Smooth muscle cell (in vitro differentiated cells): ENCODE data around the gene LDLR. TPM values are rescaled to one million over a fixed set of nuclear protein-coding genes. Genes with fewer than 3 reads are reported as not detected.
"Not testable (repeated sequence)": the region's sequence is repeated elsewhere in the genome, so short reads cannot be mapped to it uniquely, and the experiment has no call there.

Experiments used
- DNase-seq: peaks from one replicate; lab custom pipeline; 2025; ENCODE audit not compliant: unreplicated experiment; lab: John Stamatoyannopoulos, UW
- H2AFZ ChIP-seq: fragments of 200-600 bp; sonication (generic); 2 replicates; pipeline ENCODE4 v1.6.0; 2016; ENCODE audit warnings: antibody characterized with exemption, low read depth, mild to moderate bottlenecking
- H3F3A ChIP-seq: fragments of 200-600 bp; sonication (generic); 2 replicates; pipeline ENCODE4 v1.6.0; 2017; ENCODE audit warnings: antibody characterized with exemption, low read depth
- H3K27ac ChIP-seq: fragments of 200-600 bp; sonication (generic); 2 replicates; pipeline ENCODE4 v1.5.1; 2016; ENCODE audit warnings: low read depth, mild to moderate bottlenecking
- H3K27me3 ChIP-seq: fragments of 200-600 bp; sonication (generic); 2 replicates; pipeline ENCODE4 v1.6.1; 2016; ENCODE audit warnings: low read depth, mild to moderate bottlenecking
- H3K36me3 ChIP-seq: fragments of 200-600 bp; sonication (generic); 2 replicates; pipeline ENCODE4 v1.5.1; 2016; ENCODE audit warnings: low read depth
- H3K4me1 ChIP-seq: fragments of 200-600 bp; sonication (generic); 2 replicates; pipeline ENCODE4 v1.5.1; 2016; ENCODE audit warnings: low read depth
- H3K4me2 ChIP-seq: fragments of 200-600 bp; sonication (generic); 2 replicates; pipeline ENCODE4 v1.6.0; 2016; ENCODE audit warnings: mild to moderate bottlenecking
- H3K4me3 ChIP-seq: fragments of 200-600 bp; sonication (generic); 2 replicates; pipeline ENCODE4 v1.5.1; 2016; ENCODE audit warnings: mild to moderate bottlenecking
- H3K79me2 ChIP-seq: fragments of 200-600 bp; sonication (generic); 2 replicates; pipeline ENCODE4 v1.6.0; 2016; ENCODE audit warnings: low read depth, mild to moderate bottlenecking
- H3K9ac ChIP-seq: fragments of 200-600 bp; sonication (generic); 2 replicates; pipeline ENCODE4 v1.6.0; 2016; ENCODE audit warnings: low read depth
- H3K9me3 ChIP-seq: fragments of 200-600 bp; sonication (generic); replicated peaks from 2 replicates; pipeline ENCODE4 v1.5.1; 2016; ENCODE audit warnings: low read depth
- H4K20me1 ChIP-seq: fragments of 200-600 bp; sonication (generic); 2 replicates; pipeline ENCODE4 v1.6.0; 2016; ENCODE audit warnings: low read depth
- WGBS: methylation state at CpG from one replicate; pipeline ENCODE4 v1.1.7; 2016; ENCODE audit warnings: low lambda C conversion rate; 5-methylcytosine and 5-hydroxymethylcytosine counted together
- microRNA-seq: library from miRNA; unstranded; fragments of <30 nt; microRNA quantifications from one replicate; pipeline ENCODE4, GENCODE V29; 2016; ENCODE audit warnings: borderline number of aligned reads
- polyA plus RNA-seq: library from polyadenylated mRNA; unstranded; fragments of >200 nt; fragmentation: Nextera tagmentation; extraction: Ambion mirVana; gene quantifications from 2 replicates; pipeline ENCODE4 v1.2.1, GENCODE V29; 2016
- total RNA-seq: library from RNA; depleted of rRNA; stranded (reverse); fragments of >200 nt; gene quantifications from 2 replicates; pipeline ENCODE4 v1.2.3, GENCODE V29; 2014
- TF ChIP-seq, protein P1 (sequence below): fragments of 200-600 bp; sonication (generic); IDR thresholded peaks from 2 replicates; pipeline ENCODE4 v1.5.1; 2017; ENCODE audit warnings: borderline replicate concordance, mild to moderate bottlenecking, antibody characterized with exemption; ENCODE audit not compliant: insufficient read depth, poor library complexity, severe bottlenecking

The LDLR gene
- total and polyA plus RNA-seq, 2 experiments from 2014 or later: 115 to 164 TPM

- H3K4me3 ChIP-seq: no peak overlapping the region
- no peak overlapping the region for H3K9ac ChIP-seq
These were observed 91.1 kb downstream of the LDLR start for GRCh38 chr19:11180346-11180745.

GRCh38 chr19:11180975-11181374 lies 91.7 kb downstream of the LDLR start:
- not testable (repeated sequence) for H3K27me3 ChIP-seq, H3K27ac ChIP-seq, H3K9me3 ChIP-seq, H3F3A ChIP-seq, H3K9ac ChIP-seq, H4K20me1 ChIP-seq, H2AFZ ChIP-seq, H3K36me3 ChIP-seq, H3K4me2 ChIP-seq, H3K4me1 ChIP-seq, H3K4me3 ChIP-seq, DNase-seq
- H3K79me2 ChIP-seq: peaks cover 21% of the 10 kb centered on the region
- WGBS: 97% methylated on average over 7 of the region's 8 CpGs

More at GRCh38 chr19:11180346-11180745, 91.1 kb downstream of the LDLR start:
- WGBS: 66% methylated on average over 8 of the region's 8 CpGs
- no peaks in the 10 kb centered on the region for H4K20me1 ChIP-seq
- TF ChIP-seq, protein P1, sequence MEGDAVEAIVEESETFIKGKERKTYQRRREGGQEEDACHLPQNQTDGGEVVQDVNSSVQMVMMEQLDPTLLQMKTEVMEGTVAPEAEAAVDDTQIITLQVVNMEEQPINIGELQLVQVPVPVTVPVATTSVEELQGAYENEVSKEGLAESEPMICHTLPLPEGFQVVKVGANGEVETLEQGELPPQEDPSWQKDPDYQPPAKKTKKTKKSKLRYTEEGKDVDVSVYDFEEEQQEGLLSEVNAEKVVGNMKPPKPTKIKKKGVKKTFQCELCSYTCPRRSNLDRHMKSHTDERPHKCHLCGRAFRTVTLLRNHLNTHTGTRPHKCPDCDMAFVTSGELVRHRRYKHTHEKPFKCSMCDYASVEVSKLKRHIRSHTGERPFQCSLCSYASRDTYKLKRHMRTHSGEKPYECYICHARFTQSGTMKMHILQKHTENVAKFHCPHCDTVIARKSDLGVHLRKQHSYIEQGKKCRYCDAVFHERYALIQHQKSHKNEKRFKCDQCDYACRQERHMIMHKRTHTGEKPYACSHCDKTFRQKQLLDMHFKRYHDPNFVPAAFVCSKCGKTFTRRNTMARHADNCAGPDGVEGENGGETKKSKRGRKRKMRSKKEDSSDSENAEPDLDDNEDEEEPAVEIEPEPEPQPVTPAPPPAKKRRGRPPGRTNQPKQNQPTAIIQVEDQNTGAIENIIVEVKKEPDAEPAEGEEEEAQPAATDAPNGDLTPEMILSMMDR: no peak
- peaks cover 5% of the 10 kb centered on the region for H3F3A ChIP-seq
- H3K27me3 ChIP-seq: no peaks in the 10 kb centered on the region
- no peak overlapping the region for H2AFZ ChIP-seq
- H3K79me2 ChIP-seq: peaks cover 21% of the 10 kb centered on the region
- no peaks in the 10 kb centered on the region for H3K4me1 ChIP-seq
- DNase-seq: no peak
- H3K36me3 ChIP-seq: peaks cover 4% of the 10 kb centered on the region
- no peaks in the 10 kb centered on the region for H3K9me3 ChIP-seq
- no peak overlapping the region for H3K27ac ChIP-seq
- H3K4me2 ChIP-seq: no peak overlapping the region

DNA sequence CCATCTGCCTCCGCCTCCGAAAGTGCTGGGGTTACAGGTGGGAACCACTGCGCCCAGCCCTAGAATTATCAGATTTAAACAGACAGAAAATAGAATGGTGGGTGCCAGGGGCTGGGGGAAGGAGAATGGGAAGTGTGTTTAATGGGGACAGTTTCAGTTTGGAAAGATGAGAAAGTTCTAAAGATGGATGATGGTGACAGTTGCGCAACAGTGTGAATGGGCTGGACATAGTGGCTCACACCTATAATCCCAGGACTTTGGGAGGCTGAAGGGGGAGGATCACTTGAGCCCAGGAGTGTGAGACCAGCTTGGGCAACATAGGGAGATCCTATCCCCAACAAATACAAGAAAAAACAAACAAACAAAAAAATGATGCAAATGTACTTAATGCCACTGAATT lies 92.2 kb downstream of the LDLR start:
- Histone ChIP-seq H3K9ac (no peak overlapping the region), H2AFZ (no peak overlapping the region), H3K79me2 (peaks cover 24% of the 10 kb centered on the region), H4K20me1 (no peaks in the 10 kb centered on the region), H3K4me3 (no peak overlapping the region), H3K9me3 (no peaks in the 10 kb centered on the region), H3K27ac (no peak overlapping the region), H3K36me3 (peaks cover 4% of the 10 kb centered on the region), H3K4me2 (no peak overlapping the region), H3F3A (peaks cover 5% of the 10 kb centered on the region), H3K4me1 (no peaks in the 10 kb centered on the region), H3K27me3 (no peaks in the 10 kb centered on the region)
- WGBS: 96% methylated on average over 4 of the region's 4 CpGs
- TF ChIP-seq, protein P1: no peak
- no peak for DNase-seq

Small RNA genes within 50 kb of the gene (microRNA-seq; reads per million reads assigned to microRNA genes)
- 2.9 reads per million for gene MIR6886

Other genes starting within 250 kb of the LDLR start
- 0.13 TPM in 1 of 2 replicates, not detected in the other for gene C19orf38, start 241.0 kb upstream of the LDLR start, total RNA-seq
- gene C19orf38, start 241.0 kb upstream of the LDLR start, polyA plus RNA-seq: 0.79 and 1.5 TPM in 2 replicates
- 22.7 and 25.4 TPM in 2 replicates for gene CARM1, start 217.9 kb upstream of the LDLR start, total RNA-seq
- 39.3 and 48.1 TPM in 2 replicates for gene CARM1, start 217.9 kb upstream of the LDLR start, polyA plus RNA-seq
- 89.3 and 106 TPM in 2 replicates for gene YIPF2, start 160.8 kb upstream of the LDLR start, total RNA-seq
- 89.8 and 90.6 TPM in 2 replicates for gene YIPF2, start 160.8 kb upstream of the LDLR start, polyA plus RNA-seq
- gene TIMM29, start 160.7 kb upstream of the LDLR start, total RNA-seq: 14.7 and 16.8 TPM in 2 replicates
- gene TIMM29, start 160.7 kb upstream of the LDLR start, polyA plus RNA-seq: 14.9 and 25.8 TPM in 2 replicates
- 39.0 and 59.6 TPM in 2 replicates for gene SMARCA4, start 128.4 kb upstream of the LDLR start, total RNA-seq
- 100 and 120 TPM in 2 replicates for gene SMARCA4, start 128.4 kb upstream of the LDLR start, polyA plus RNA-seq
- gene SPC24, start 66.3 kb downstream of the LDLR start, total RNA-seq: 7.6 and 10.1 TPM in 2 replicates
- gene SPC24, start 66.3 kb downstream of the LDLR start, polyA plus RNA-seq: 6.1 and 9.7 TPM in 2 replicates
- gene KANK2, start 108.1 kb downstream of the LDLR start, total RNA-seq: 28.1 and 44.1 TPM in 2 replicates
- 31.9 and 32.0 TPM in 2 replicates for gene KANK2, start 108.1 kb downstream of the LDLR start, polyA plus RNA-seq
- 0.54 TPM in 1 of 2 replicates, not detected in the other for gene ANGPTL8, start 150.2 kb downstream of the LDLR start, total RNA-seq
- 0.48 and 0.80 TPM in 2 replicates for gene ANGPTL8, start 150.2 kb downstream of the LDLR start, polyA plus RNA-seq
- 13.8 and 15.3 TPM in 2 replicates for gene DOCK6, start 173.1 kb downstream of the LDLR start, total RNA-seq
- gene DOCK6, start 173.1 kb downstream of the LDLR start, polyA plus RNA-seq: 14.8 and 28.7 TPM in 2 replicates
- not detected in 2 replicates for gene TSPAN16, start 206.7 kb downstream of the LDLR start, total RNA-seq
- not detected in 2 replicates for gene TSPAN16, start 206.7 kb downstream of the LDLR start, polyA plus RNA-seq